B cell (primary cell): ENCODE measurements around the gene STX4. TPM values are rescaled to one million over a fixed set of nuclear protein-coding genes. Genes with fewer than 3 reads are reported as not detected.

Experiments used
- ATAC-seq: fragments of 200-7000 bp; cut with Tn5 transposase; one replicate; pipeline ENCODE4 v1.10.0; 2021; ENCODE audit warnings: low read depth, mild to moderate bottlenecking, moderate number of reproducible peaks, moderate library complexity
- CTCF ChIA-PET: fragments of 350-600 bp; sonication (Branson Sonifier 250); formaldehyde crosslinking; loops from one replicate; lab custom pipeline; 2021; ENCODE audit warnings: antibody characterized with exemption, inconsistent platforms; lab: Charles Lee
- POLR2A ChIA-PET: fragments of 350-600 bp; sonication (Branson Sonifier 250); formaldehyde crosslinking; loops from one replicate; lab custom pipeline; 2021; ENCODE audit warnings: antibody characterized with exemption; lab: Charles Lee
- DNase-seq: peaks from one replicate; pipeline ENCODE4 v3.0.0; 2013
- H2AFZ ChIP-seq: 2 replicates; pipeline ENCODE4 v1.6.1; 2012; ENCODE audit warnings: mild to moderate bottlenecking, low read depth, low read length; ENCODE audit not compliant: insufficient read depth, poor library complexity, severe bottlenecking
- H3K27ac ChIP-seq, 2 donors: 1 replicate in 1 of 2; 2 replicates in 1 of 2; pipeline ENCODE4 v1.5.1; 2012 to 2013; ENCODE audit warnings: low read length in 2 of 2, mild to moderate bottlenecking in 2 of 2, moderate library complexity in 1 of 2
- H3K27me3 ChIP-seq, 4 experiments: fragments of 200-600 bp in 1 of 4; sonication (generic) in 1 of 4; replicated peaks in 1 of 4; 1 replicate in 2 of 4; 2 replicates in 2 of 4; pipeline versions ENCODE4 v1.6.1 to v1.7.0; 2013 to 2016; ENCODE audit warnings: low read length in 3 of 4, mild to moderate bottlenecking in 2 of 4, mixed read lengths in 1 of 4, moderate library complexity in 1 of 4; ENCODE audit not compliant: insufficient read depth in 4 of 4, control insufficient read depth in 3 of 4; ENCODE audit errors: control extremely low read depth in 1 of 4
- H3K36me3 ChIP-seq, 2 experiments: replicated peaks in 1 of 2; 1 replicate in 1 of 2; 2 replicates in 1 of 2; pipeline versions ENCODE4 v1.6.1 to v1.7.1; 2013; ENCODE audit warnings: low read length in 1 of 2; ENCODE audit not compliant: insufficient read depth in 2 of 2, control insufficient read depth in 1 of 2; ENCODE audit errors: control extremely low read depth in 1 of 2, extremely low read depth in 1 of 2
- H3K4me1 ChIP-seq, 2 donors: fragments of 200-600 bp in 1 of 2; sonication (generic) in 1 of 2; 1 replicate in 1 of 2; 2 replicates in 1 of 2; pipeline versions ENCODE4 v1.5.1 to v1.6.1; 2013 to 2017; ENCODE audit warnings: low read length in 2 of 2; ENCODE audit not compliant: control insufficient read depth in 2 of 2, insufficient read depth in 2 of 2
- H3K4me2 ChIP-seq: replicated peaks from 2 replicates; pipeline ENCODE3; 2012; ENCODE audit warnings: mild to moderate bottlenecking, low read depth, low read length; ENCODE audit not compliant: poor library complexity, severe bottlenecking
- H3K4me3 ChIP-seq, 5 experiments: fragments of 200-600 bp in 1 of 5; sonication (generic) in 1 of 5; 1 replicate in 3 of 5; 2 replicates in 2 of 5; pipeline versions ENCODE4 v1.5.1 to v1.7.0; 2011 to 2016; ENCODE audit warnings: low read length in 4 of 5, mild to moderate bottlenecking in 4 of 5, low read depth in 2 of 5, control low read depth in 1 of 5, moderate library complexity in 1 of 5; ENCODE audit not compliant: insufficient read depth in 1 of 5; ENCODE audit errors: control extremely low read depth in 1 of 5, extremely low read depth in 1 of 5
- H3K79me2 ChIP-seq: fragments of 200-600 bp; sonication (generic); one replicate; pipeline ENCODE4 v1.6.0; 2016; ENCODE audit warnings: low read length; ENCODE audit not compliant: control insufficient read depth, insufficient read depth
- H3K9ac ChIP-seq: fragments of 200-600 bp; sonication (generic); 2 replicates; pipeline ENCODE4 v1.6.1; 2017; ENCODE audit warnings: mild to moderate bottlenecking, low read length, moderate library complexity
- H3K9me3 ChIP-seq, 3 donors: one replicate each; pipeline versions ENCODE4 v1.6.1 to v1.7.1; 2013; ENCODE audit warnings: low read length in 2 of 3; ENCODE audit not compliant: control insufficient read depth in 2 of 3, insufficient read depth in 1 of 3; ENCODE audit errors: control extremely low read depth in 1 of 3
- H4K20me1 ChIP-seq: 2 replicates; pipeline ENCODE4 v1.6.0; 2012; ENCODE audit warnings: mild to moderate bottlenecking, low read length; ENCODE audit not compliant: insufficient read depth, control insufficient read depth, poor library complexity, severe bottlenecking
- H3K27ac Mint-ChIP-seq: one replicate; pipeline ENCODE4 v1.8.0; 2021; ENCODE audit warnings: mixed read lengths
- H3K27me3 Mint-ChIP-seq: one replicate; pipeline ENCODE4 v1.8.0; 2021; ENCODE audit warnings: mixed read lengths
- H3K4me1 Mint-ChIP-seq: one replicate; pipeline ENCODE4 v1.8.0; 2021; ENCODE audit warnings: mixed read lengths
- H3K4me3 Mint-ChIP-seq: one replicate; pipeline ENCODE4 v1.8.0; 2021; ENCODE audit warnings: mixed read lengths
- H3K9me3 Mint-ChIP-seq: one replicate; pipeline ENCODE4 v1.8.0; 2022; ENCODE audit warnings: mixed read lengths; ENCODE audit not compliant: insufficient read depth
- EZH2 ChIP-seq: IDR thresholded peaks from 2 replicates; pipeline ENCODE4 v1.6.1; 2012; ENCODE audit warnings: borderline replicate concordance, low read depth, mild to moderate bottlenecking, moderate library complexity, low read length; ENCODE audit not compliant: insufficient read depth, poor library complexity, severe bottlenecking
- WGBS: methylation state at CpG from one replicate; pipeline ENCODE4 v1.1.5; 2013; ENCODE audit warnings: missing lambda C conversion rate; ENCODE audit not compliant: insufficient coverage; 5-methylcytosine and 5-hydroxymethylcytosine counted together
- intact Hi-C: fragments of 100-400 bp; cut with micrococcal nuclease; formaldehyde crosslinking; loops from one replicate; pipeline ENCODE4 v1.10.0; 2022
- polyA plus RNA-seq: library from polyadenylated mRNA; depleted of rRNA; stranded (reverse); fragments of >200 nt; gene quantifications from 2 replicates; pipeline ENCODE4 v1.2.3, GENCODE V29; 2012
- total RNA-seq, 2 donors: library from RNA; stranded (reverse); fragments of 120-200 nt in 1 of 2; gene quantifications; 1 replicate in 1 of 2; 2 replicates in 1 of 2; pipeline versions ENCODE4 v1.2.3 to v1.2.4, GENCODE V29; 2013 to 2022
- TF ChIP-seq, protein P1 (sequence below): fragments of 200-600 bp; IDR thresholded peaks from one replicate; pipeline ENCODE4 v1.8.0; 2022; ENCODE audit warnings: antibody characterized with exemption, mild to moderate bottlenecking

The STX4 gene
- total and polyA plus RNA-seq, 2 donors (not counting 1 experiment from before 2014, with no cell fraction given), result 120 to 133 TPM

DNA sequence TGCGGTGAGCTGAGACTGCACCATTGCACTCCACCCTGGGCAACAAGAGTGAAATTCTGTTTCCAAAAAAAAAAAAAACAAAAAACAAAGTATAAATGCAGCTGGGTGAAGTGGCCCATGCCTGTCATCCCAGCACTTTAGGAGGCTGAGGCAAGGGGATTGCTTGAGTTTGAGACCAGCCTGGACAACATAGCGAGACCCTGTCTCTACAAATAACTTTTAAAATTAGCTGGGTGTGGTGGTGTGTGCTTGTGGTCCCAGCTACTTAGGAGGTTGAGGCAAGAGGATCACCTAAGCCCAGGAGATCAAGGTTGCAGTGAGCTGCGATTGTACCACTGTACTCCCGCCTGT is 10.1 kb upstream of the STX4 start:
- 100% methylated on average over 1 of the region's 4 CpGs for WGBS
- H3K27ac ChIP-seq, result no peak overlapping the region
- Mint-ChIP-seq H3K27ac (no peak overlapping the region), H3K27me3 (peaks cover under 1% of the 10 kb centered on the region), H3K9me3 (no peaks in the 10 kb centered on the region), H3K4me3 (no peak overlapping the region), H3K4me1 (no peaks in the 10 kb centered on the region)
- no peaks in the 10 kb centered on the region for H3K9me3 ChIP-seq
- H3K9ac ChIP-seq, result no peak overlapping the region
- no peaks in the 10 kb centered on the region for H3K27me3 ChIP-seq
- DNase-seq, result no peak
- H3K36me3 ChIP-seq, result no peaks in the 10 kb centered on the region
- no peak overlapping the region for H2AFZ ChIP-seq
- no peak overlapping the region for H3K4me3 ChIP-seq
- intact Hi-C loops, result no loop called here
- ChIA-PET POLR2A (interaction anchor here (0.6 kb wide), 1 partner anchor 19 kb away, joined by 3 read pairs; no protein-coding TSS in a partner anchor), CTCF (interaction anchor here (1.1 kb wide), 1 partner anchor 119 kb away, joined by 3 read pairs; no protein-coding TSS in a partner anchor)
- no peaks in the 10 kb centered on the region for H4K20me1 ChIP-seq
- no peaks in the 10 kb centered on the region for H3K79me2 ChIP-seq
- no peak overlapping the region for H3K4me2 ChIP-seq
- ATAC-seq, result no peak
- no peaks in the 10 kb centered on the region for H3K4me1 ChIP-seq
- TF ChIP-seq EZH2, result no peak
- TF ChIP-seq, protein P1, sequence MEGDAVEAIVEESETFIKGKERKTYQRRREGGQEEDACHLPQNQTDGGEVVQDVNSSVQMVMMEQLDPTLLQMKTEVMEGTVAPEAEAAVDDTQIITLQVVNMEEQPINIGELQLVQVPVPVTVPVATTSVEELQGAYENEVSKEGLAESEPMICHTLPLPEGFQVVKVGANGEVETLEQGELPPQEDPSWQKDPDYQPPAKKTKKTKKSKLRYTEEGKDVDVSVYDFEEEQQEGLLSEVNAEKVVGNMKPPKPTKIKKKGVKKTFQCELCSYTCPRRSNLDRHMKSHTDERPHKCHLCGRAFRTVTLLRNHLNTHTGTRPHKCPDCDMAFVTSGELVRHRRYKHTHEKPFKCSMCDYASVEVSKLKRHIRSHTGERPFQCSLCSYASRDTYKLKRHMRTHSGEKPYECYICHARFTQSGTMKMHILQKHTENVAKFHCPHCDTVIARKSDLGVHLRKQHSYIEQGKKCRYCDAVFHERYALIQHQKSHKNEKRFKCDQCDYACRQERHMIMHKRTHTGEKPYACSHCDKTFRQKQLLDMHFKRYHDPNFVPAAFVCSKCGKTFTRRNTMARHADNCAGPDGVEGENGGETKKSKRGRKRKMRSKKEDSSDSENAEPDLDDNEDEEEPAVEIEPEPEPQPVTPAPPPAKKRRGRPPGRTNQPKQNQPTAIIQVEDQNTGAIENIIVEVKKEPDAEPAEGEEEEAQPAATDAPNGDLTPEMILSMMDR, result no peak

DNA sequence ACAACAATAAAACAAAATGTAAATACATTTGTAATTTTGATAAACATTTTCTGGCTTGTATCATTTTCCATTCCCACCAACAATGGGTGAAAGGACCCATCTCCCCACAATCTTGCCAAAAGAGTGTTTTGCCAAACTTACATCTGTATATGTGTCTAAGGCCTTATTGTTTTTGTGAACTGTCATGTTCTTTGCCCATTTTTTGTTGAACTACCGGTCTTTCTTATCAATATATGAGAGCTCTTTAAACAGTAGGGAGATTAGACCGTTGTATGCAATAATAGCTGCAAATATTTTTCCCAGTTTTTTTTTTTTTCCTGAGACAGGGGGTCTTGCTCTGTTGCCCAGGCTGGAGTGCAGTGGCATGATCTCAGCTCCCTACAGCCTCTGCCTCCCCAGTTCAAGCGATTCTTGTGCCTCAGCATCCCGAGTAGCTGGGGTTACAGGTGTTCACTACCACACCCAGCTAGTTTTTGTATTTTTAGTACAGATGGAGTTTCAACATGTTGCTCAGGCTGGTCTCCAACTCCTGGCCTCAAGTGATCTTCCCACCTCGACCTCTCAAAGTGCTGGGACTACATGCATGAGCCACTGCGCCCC is 9.6 kb upstream of the STX4 start:
- ChIA-PET POLR2A (interaction anchor here (0.6 kb wide), 1 partner anchor 18 kb away, joined by 3 read pairs; no protein-coding TSS in a partner anchor), CTCF (interaction anchor here (1.1 kb wide), 1 partner anchor 119 kb away, joined by 3 read pairs; no protein-coding TSS in a partner anchor)
- no peak overlapping the region for H3K27ac Mint-ChIP-seq

More for the DNA sequence above, 9.6 kb upstream of the STX4 start:
- no peaks in the 10 kb centered on the region for H3K79me2 ChIP-seq
- H3K4me3 ChIP-seq, result no peak overlapping the region
- H2AFZ ChIP-seq, result no peak overlapping the region
- no peaks in the 10 kb centered on the region for H3K27me3 ChIP-seq
- intact Hi-C loops, result no loop called here
- no peak overlapping the region for H3K4me3 Mint-ChIP-seq
- H3K27me3 Mint-ChIP-seq, result no peaks in the 10 kb centered on the region
- ATAC-seq (no peak), DNase-seq (no peak)
- H3K27ac ChIP-seq, result no peak overlapping the region
- H3K4me2 ChIP-seq, result no peak overlapping the region
- WGBS, result 83% methylated on average over 1 of the region's 6 CpGs
- TF ChIP-seq, protein P1, result no peak
- TF ChIP-seq EZH2, result no peak
- H3K36me3 ChIP-seq, result no peaks in the 10 kb centered on the region
- H3K4me1 Mint-ChIP-seq, result no peaks in the 10 kb centered on the region
- no peaks in the 10 kb centered on the region for H4K20me1 ChIP-seq
- no peaks in the 10 kb centered on the region for H3K9me3 Mint-ChIP-seq
- no peaks in the 10 kb centered on the region for H3K9me3 ChIP-seq
- no peak overlapping the region for H3K9ac ChIP-seq
- H3K4me1 ChIP-seq, result no peaks in the 10 kb centered on the region
